ENCODE measurements around the gene CD59.

The CD59 gene

DNA sequence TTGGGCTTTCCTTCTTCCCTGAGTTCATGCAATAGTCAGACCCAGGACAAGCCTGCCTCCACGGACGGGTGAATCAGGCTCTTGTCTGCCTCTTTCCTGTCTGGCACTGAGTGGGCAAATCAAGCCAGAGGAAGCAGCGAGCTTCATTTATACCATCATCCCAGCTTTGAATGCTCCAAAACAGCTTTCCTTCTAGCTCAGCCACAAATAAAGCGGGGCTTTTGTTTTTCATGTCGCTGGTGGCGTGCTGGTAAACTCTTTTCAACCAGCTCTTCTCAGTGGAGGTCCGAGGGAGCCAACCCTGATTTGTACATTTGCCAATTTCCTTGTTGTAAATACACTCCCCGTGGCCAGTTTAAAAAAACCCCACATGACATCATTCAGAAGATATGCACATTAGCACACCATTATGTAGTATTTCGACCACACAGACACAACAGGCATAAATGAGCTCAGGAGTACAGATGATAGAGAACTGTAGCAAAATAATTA lies 44.2 kb downstream of the CD59 start:
- no peak overlapping the region for H2AFZ ChIP-seq (ENCODE audit: low read depth, low read length, severe bottlenecking)
- H3K27me3 ChIP-seq (ENCODE audit: low read length), result no peaks in the 10 kb centered on the region
- H3K27ac ChIP-seq (ENCODE audit: low read depth, low read length), result no peak overlapping the region
- H3K36me3 ChIP-seq (ENCODE audit: low read length), result no peaks in the 10 kb centered on the region
- H4K20me1 ChIP-seq (ENCODE audit: low read depth, low read length), result no peaks in the 10 kb centered on the region
- H3K79me2 ChIP-seq (ENCODE audit: insufficient read depth, low read length), result no peaks in the 10 kb centered on the region
- H3K4me2 ChIP-seq (ENCODE audit: low read depth, low read length, poor library complexity, severe bottlenecking), result no peak overlapping the region
- H3K9me2 ChIP-seq (replicated peaks; ENCODE audit: insufficient read depth, low read length), result no peaks in the 10 kb centered on the region
- no peak for TF ChIP-seq EZH2phosphoT487 (conservative IDR thresholded peaks at IDR 0.05; ENCODE audit: low read length)
- TF ChIP-seq, protein P1, sequence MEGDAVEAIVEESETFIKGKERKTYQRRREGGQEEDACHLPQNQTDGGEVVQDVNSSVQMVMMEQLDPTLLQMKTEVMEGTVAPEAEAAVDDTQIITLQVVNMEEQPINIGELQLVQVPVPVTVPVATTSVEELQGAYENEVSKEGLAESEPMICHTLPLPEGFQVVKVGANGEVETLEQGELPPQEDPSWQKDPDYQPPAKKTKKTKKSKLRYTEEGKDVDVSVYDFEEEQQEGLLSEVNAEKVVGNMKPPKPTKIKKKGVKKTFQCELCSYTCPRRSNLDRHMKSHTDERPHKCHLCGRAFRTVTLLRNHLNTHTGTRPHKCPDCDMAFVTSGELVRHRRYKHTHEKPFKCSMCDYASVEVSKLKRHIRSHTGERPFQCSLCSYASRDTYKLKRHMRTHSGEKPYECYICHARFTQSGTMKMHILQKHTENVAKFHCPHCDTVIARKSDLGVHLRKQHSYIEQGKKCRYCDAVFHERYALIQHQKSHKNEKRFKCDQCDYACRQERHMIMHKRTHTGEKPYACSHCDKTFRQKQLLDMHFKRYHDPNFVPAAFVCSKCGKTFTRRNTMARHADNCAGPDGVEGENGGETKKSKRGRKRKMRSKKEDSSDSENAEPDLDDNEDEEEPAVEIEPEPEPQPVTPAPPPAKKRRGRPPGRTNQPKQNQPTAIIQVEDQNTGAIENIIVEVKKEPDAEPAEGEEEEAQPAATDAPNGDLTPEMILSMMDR (IDR thresholded peaks at IDR 0.05; ENCODE audit: insufficient read depth, low read length, poor library complexity, severe bottlenecking), result no peak
- no peak overlapping the region for H3K4me3 ChIP-seq (ENCODE audit: insufficient read depth, low read length, poor library complexity, severe bottlenecking)
- H3K9me3 ChIP-seq (ENCODE audit: insufficient read depth, low read length), result no peaks in the 10 kb centered on the region
- no peak overlapping the region for H3K9ac ChIP-seq (ENCODE audit: low read length)
- no peaks in the 10 kb centered on the region for H3F3A ChIP-seq (ENCODE audit: insufficient read depth)

DNA sequence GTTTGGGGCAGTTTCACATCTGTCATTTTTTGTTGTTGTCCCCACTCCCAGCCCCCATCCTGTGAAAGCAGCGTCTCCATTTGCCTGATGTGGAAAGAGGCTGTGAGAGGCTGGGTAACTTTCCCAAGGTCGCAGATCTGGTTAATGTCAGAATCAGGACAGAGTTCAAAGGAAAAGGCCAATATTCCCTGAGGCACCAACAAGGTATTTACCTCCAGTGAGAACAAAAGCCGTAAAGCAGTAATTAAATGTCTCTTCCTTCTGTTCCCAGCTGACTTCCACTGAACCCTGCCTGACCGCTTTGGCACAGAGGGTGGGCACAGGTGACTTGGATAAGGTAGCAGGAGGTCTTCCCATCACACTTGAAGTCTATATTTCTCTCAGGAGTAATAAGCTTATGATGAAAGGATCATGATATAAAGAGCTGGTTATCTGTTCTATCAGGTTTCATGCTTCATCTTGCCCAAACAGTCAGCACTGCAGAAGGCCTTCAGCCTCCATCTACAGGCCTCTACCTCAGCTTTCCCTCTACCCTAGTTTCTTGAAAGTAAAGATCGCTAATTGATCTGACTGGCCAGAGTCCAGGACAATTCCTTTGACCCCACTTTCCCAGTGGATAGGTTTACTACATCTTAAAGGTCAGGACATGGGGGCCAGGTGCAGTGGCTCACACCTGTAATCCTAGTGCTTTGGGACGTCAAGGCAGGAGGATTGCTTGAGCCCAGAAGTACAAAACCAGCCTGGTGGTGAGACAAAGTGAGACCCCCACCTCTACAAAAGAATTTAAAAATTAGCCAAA lies 45.0 kb downstream of the CD59 start:
- no peaks in the 10 kb centered on the region for H3K36me3 ChIP-seq (ENCODE audit: low read length)
- H3K9ac ChIP-seq (ENCODE audit: low read length), result no peak overlapping the region
- H3K4me3 ChIP-seq (ENCODE audit: insufficient read depth, low read length, poor library complexity, severe bottlenecking), result no peak overlapping the region
- H3K27me3 ChIP-seq (ENCODE audit: low read length), result no peaks in the 10 kb centered on the region
- no peak overlapping the region for H3K4me2 ChIP-seq (ENCODE audit: low read depth, low read length, poor library complexity, severe bottlenecking)
- H3K9me3 ChIP-seq (ENCODE audit: insufficient read depth, low read length), result no peaks in the 10 kb centered on the region
- TF ChIP-seq, protein P1 (IDR thresholded peaks at IDR 0.05; ENCODE audit: insufficient read depth, low read length, poor library complexity, severe bottlenecking), result no peak
- TF ChIP-seq EZH2phosphoT487 (conservative IDR thresholded peaks at IDR 0.05; ENCODE audit: low read length), result no peak
- H3K9me2 ChIP-seq (replicated peaks; ENCODE audit: insufficient read depth, low read length), result no peaks in the 10 kb centered on the region
- H2AFZ ChIP-seq (ENCODE audit: low read depth, low read length, severe bottlenecking), result no peak overlapping the region
- no peaks in the 10 kb centered on the region for H3K79me2 ChIP-seq (ENCODE audit: insufficient read depth, low read length)
- no peak overlapping the region for H3K27ac ChIP-seq (ENCODE audit: low read depth, low read length)
- H4K20me1 ChIP-seq (ENCODE audit: low read depth, low read length), result no peaks in the 10 kb centered on the region
- H3F3A ChIP-seq (ENCODE audit: insufficient read depth), result no peaks in the 10 kb centered on the region

GRCh38 chr11:33690290-33691065 lies 45.7 kb downstream of the CD59 start:
- H4K20me1 ChIP-seq (ENCODE audit: low read depth, low read length), result no peaks in the 10 kb centered on the region
- H3K27me3 ChIP-seq (ENCODE audit: low read length), result no peaks in the 10 kb centered on the region
- no peak overlapping the region for H3K4me2 ChIP-seq (ENCODE audit: low read depth, low read length, poor library complexity, severe bottlenecking)
- H3K36me3 ChIP-seq (ENCODE audit: low read length), result no peaks in the 10 kb centered on the region
- TF ChIP-seq EZH2phosphoT487 (conservative IDR thresholded peaks at IDR 0.05; ENCODE audit: low read length), result no peak
- TF ChIP-seq, protein P1 (IDR thresholded peaks at IDR 0.05; ENCODE audit: insufficient read depth, low read length, poor library complexity, severe bottlenecking), result no peak
- no peaks in the 10 kb centered on the region for H3F3A ChIP-seq (ENCODE audit: insufficient read depth)
- H3K9ac ChIP-seq (ENCODE audit: low read length), result no peak overlapping the region
- no peaks in the 10 kb centered on the region for H3K9me3 ChIP-seq (ENCODE audit: insufficient read depth, low read length)
- no peak overlapping the region for H3K4me3 ChIP-seq (ENCODE audit: insufficient read depth, low read length, poor library complexity, severe bottlenecking)
- H2AFZ ChIP-seq (ENCODE audit: low read depth, low read length, severe bottlenecking), result no peak overlapping the region
- no peaks in the 10 kb centered on the region for H3K79me2 ChIP-seq (ENCODE audit: insufficient read depth, low read length)
- no peak overlapping the region for H3K27ac ChIP-seq (ENCODE audit: low read depth, low read length)
- H3K9me2 ChIP-seq (replicated peaks; ENCODE audit: insufficient read depth, low read length), result no peaks in the 10 kb centered on the region
